Stomach (tissue), 4 donors: ENCODE measurements around the gene SUN1.
A peak's percentile ranks its signal among the peaks of the same experiment; 100 is the strongest.
"Not testable (repeated sequence)": the region's sequence is repeated elsewhere in the genome, so short reads cannot be mapped to it uniquely, and the experiment has no call there.

Experiments used
- POLR2A ChIP-seq, 4 donors: fragments of 450-650 bp; IDR thresholded peaks; one replicate each; pipeline ENCODE4 v1.6.1; 2016; ENCODE audit warnings: antibody characterized with exemption in 4 of 4, control low read depth in 2 of 4, mild to moderate bottlenecking in 1 of 4, moderate library complexity in 1 of 4
- TF ChIP-seq, protein P1 (sequence below), 7 experiments: fragments of 450-650 bp in 4 of 7; fragments of 200-600 bp in 3 of 7; sonication (generic) in 3 of 7; IDR thresholded peaks; one replicate each; pipeline ENCODE4 v1.5.1; 2016 to 2019; ENCODE audit warnings: antibody characterized with exemption in 7 of 7, control low read depth in 2 of 7, mild to moderate bottlenecking in 1 of 7

DNA sequence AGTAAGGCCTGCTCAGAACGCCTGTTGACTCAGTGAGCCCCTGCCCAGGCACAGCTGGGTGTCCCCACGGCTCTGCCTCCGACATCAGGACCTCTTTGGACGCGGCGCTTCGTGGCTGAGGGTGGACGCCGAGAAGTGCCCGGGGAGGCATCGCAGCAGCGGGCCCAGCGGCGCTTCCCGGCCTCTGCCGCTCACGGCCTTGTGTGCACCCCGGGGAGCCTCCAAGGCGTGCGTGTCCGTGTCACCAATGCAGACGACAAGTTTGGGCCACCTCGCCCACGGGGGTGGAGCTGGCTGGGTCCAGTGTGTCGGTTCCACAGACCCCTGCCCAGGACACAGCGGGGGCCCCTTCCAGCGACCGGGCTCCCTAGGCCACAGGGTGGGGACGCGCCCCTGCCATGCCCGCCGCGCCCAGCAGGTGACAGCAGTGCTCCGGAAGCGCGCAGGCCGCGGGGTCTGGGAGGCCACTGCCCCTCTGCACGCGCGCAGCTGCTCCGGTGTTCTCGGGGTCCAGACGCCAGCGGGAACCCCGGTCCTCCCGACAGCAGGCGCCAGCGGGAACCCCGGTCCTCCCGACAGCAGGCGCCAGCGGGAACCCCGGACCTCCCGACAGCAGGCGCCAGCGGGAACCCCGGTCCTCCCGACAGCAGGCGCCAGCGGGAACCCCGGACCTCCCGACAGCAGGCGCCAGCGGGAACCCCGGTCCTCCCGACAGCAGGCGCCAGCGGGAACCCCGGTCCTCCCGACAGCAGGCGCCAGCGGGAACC is 76.5 kb downstream of the SUN1 start:
- TF ChIP-seq, protein P1, sequence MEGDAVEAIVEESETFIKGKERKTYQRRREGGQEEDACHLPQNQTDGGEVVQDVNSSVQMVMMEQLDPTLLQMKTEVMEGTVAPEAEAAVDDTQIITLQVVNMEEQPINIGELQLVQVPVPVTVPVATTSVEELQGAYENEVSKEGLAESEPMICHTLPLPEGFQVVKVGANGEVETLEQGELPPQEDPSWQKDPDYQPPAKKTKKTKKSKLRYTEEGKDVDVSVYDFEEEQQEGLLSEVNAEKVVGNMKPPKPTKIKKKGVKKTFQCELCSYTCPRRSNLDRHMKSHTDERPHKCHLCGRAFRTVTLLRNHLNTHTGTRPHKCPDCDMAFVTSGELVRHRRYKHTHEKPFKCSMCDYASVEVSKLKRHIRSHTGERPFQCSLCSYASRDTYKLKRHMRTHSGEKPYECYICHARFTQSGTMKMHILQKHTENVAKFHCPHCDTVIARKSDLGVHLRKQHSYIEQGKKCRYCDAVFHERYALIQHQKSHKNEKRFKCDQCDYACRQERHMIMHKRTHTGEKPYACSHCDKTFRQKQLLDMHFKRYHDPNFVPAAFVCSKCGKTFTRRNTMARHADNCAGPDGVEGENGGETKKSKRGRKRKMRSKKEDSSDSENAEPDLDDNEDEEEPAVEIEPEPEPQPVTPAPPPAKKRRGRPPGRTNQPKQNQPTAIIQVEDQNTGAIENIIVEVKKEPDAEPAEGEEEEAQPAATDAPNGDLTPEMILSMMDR (IDR thresholded peaks at IDR 0.05): peak in 5 of 7 experiments; percentile 41 to 91 (median 70)
- not testable (repeated sequence) for TF ChIP-seq POLR2A (IDR thresholded peaks at IDR 0.05)
